T follicular helper cell (primary cell): Measurements from ENCODE around the gene KCNQ4.
A peak's percentile ranks its signal among the peaks of the same experiment; 100 is the strongest.

Experiments
- DNase-seq: peaks from one replicate; pipeline ENCODE4 v3.0.0-alpha.2; 2020; ENCODE audit warnings: low read depth

The KCNQ4 gene

DNA sequence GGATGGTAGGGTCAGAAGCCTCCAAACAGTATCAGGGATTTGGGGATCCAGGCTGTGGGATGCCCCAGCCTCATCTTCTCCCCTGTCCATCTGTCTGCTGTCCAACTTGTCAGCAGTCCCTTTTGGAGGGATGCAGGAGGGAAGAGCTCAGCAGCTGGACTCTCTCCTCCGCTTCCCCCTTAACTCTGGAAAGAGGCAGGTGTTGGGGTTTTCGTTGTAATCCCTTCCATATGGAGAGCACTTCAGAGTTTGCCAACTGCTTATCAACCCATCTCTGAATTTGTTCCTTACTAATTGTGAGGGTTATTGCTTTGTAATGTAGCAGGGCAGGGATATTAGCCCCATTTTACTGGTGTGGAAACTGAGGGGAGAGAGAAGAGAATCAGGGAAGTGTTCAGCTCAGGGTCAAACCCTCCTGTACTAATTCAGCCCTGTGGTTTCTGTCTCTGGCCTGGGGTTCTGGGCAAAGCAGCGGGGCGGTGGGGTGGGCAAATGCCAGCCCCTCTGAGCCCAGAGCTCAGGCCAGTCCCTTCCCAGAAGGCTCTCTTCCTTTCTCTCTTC lies 75.3 kb downstream of the KCNQ4 start:
- DNase-seq = no peak

DNA sequence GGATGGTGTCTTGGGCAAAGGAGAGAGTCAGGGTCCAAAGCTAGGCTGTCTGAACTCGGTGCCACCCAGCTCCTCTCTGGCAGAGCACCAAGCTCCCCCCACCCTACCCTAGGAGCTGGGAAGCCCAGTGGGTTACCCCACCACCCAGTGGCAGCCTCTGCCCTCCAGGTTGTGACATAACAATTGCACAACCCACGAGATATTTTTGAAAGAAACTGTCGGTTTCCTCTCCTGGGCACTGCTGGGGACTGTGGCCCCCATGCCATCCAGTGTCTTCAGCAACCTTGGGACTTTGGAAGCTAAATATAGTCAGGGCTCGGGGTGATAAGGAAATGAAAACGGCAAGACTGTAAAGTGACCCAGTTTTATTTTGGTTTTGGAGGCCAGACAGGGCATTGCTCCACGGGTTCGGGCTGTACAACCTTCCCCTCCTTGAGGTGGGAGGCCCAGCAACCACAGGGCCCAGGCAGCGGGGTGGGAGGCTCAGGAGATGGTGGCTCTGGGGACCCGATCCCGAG lies 77.2 kb downstream of the KCNQ4 start:
- no peak for DNase-seq

DNA sequence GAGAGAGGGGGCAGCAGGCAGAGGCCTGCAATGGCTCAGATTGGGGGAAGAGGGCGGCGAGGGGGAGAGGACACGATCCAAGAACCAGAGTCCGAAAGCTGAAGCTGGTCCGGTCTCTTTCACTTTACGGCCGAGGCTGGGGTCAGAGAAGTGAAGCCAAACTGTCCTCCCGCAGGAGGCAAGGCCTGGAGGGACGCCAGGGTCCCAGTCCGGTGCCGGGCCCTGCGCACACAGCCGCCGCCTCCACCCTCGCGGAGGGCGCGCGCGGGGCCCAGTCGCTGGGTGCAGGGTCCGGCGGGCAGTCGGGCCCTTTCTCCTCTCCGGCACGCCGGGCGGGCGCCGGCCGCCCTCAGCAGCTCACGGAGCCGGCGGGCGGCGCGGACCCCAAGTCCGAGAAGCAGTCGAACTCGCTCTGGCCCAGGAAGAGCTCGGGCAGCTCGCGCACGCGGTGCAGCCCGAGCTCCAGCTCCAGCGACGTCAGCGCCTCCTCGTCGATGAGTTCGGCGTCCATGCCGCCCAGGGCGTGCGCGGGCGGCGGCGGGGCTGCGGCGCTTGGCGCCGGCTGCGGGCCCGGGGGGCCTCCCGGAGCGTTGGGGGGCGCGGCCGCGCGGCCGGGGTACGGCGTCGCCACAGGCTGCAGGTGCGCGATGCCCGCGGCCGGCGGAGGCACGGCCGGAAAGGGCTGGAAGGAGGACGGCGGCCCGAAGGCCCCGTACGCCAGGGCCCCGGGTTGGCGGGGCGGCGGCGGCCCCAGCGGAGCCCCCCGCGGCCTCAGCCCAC lies 77.8 kb downstream of the KCNQ4 start:
- DNase-seq = peak; percentile 12

DNA sequence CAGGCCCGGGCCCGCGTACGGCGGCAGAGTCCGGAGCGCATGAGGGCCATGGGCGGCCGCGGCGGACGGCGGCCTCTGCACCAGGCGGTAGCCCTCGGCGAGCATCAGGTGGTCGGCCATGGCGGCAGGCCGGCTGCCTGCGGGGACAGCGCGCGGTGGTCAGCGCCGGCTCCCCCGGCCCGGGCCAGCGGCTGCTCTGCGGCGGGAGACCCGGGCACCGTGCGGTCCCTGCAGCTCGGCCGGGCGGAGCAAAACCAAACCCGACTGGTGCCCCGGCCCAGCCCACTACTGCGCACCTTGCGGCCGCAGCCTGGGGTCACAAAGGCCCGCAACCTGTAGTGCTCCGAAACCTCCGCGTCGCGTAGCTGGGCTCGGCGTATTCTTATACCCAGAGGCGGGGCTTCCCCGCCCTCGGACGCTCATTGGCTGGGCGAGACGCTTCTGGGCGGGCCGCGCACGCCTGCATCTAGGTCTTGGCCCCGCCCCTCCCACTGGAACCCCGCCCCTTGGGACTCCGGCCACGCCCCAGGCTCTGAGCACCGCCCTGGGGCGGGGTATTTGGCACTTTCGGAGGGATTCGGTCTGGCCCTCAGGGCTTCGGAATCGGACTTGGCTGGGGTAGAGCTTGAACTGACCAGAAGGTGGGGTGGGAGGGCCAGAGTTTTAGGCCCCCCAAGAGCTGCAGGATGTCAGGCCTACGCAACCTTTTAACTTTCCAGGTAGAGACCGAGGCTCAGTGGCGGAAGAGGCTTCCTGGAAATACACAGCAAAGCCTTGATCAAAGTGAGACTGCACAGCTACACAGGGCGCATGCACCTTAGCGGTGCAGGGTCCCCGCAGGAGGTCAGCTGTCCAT lies 78.6 kb downstream of the KCNQ4 start, which contains the start of gene CITED4:
TSS of gene CITED4 (minus strand) at position 356 of the 856 bp plus-strand sequence. CDS start at position 120, 236 bp downstream.
- peak; percentile 94 for DNase-seq

DNA sequence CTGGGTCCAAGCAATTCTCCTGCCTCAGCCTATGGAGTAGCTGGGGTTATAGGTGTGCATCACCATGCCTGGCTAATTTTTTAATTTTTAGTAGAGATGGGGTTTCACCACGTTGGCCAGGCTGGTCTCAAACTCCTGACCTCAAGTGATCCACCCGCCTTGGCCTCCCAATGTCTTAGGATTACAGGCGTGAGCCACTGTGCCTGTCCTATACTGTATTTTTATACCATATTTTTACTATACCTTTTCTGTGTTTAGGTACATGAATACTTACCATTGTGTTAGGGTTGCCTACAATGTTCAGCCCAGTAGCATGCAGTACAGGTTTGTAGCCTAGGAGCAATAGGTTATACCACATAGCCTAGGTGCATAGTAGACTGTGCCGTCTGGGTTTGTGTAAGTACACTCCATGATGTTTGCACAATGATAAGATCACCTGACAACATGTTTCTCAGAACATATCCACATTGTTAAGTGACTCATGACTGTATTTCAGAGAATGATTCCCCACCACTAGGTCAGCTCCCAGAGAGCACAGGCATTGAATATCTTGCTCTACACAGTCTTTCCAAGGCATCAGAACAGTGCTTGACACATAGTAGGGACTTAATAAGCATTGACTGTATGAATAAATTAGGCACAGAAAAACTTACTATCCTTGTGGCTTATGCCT lies 84.6 kb downstream of the KCNQ4 start:
- DNase-seq = no peak

DNA sequence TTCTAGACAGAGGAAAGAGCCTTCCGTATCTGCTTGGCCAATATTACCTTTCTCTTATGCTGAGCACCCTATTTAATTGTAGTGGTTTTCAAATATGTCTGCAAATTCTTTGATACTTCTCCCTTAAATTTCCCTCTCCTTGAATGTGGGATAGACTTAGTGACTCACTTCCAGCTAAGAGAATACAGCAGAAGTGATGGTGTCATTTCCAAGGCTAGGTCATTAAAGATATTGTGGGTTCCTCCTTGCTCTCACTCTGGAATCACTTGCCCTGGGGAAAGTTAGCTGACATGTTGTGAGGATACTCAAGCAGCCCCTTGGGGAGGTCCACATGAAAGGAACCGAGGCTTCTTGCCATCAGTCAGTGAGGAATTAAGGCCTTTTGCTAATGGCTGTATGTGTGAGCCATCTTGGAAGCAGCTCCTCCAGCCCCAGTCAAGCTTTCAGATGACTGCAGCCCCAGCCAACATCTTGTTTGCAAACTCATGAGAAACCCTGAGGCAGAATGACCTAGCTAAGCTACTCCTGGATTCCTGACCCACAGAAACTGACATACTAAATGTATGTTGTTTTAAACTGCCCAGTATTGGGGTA lies 86.6 kb downstream of the KCNQ4 start:
- DNase-seq = no peak

DNA sequence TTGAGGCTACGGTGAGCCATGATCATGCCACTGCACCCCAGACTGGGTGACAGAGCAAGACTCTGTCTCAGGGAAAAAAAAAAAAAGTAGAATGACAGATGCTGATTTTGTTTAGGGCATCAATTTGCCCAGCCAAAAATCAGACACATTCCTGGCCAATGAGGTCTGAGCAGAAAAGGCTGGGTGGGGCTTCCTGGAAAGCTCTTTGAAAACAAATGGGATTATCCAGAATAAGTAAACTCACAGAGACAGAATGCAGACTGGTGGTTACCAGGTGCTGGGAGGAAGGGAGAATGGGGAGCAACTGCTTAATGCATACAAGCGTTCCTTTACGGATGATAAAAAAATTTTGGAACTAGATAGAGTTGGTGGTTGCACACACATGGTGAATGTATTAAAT lies 88.7 kb downstream of the KCNQ4 start:
- no peak for DNase-seq

DNA sequence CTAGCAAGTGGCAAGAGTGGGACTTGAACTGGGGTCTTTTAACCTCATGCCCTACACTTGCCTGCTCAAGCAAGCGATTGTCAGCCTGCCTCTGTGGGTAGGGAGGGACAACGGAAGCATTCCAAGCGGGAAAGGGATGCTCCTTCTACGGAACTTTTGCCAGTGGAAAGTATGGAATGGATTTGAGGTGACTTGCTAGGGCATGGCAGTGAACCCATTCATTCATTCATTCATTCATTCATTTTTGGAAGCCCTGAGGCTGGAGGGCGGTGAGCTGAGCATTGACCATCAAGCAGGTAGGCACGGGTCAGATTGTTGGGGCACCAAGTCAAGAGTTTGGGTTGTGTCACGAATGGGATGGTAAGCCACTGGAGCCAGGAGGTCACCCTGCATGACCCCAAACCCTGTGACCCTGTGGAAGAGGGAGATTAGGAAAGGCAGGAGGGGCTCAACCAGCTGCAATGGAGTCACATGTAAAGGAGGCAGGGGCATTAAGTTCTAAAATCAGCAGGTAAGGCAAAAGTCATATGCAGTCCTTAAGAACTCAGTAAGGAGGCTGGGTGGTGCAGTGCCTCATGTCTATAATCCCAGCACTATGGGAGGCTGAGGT lies 90.4 kb downstream of the KCNQ4 start:
- DNase-seq = no peak

DNA sequence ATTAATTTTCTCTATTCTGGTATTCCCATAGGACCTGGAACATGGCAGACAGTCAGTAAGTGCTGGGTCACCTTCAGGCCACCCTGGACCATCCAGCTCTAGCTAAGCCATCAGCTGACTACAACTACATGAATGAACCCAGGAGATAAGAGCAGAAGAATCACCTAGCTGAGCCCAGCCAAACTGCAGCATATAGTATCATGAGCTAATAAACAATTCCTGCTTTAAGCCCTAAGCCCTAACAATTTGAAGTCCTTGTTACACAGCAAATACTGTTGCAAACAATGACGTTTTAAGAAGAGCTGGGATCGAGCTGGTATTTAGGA lies 92.8 kb downstream of the KCNQ4 start:
- no peak for DNase-seq

DNA sequence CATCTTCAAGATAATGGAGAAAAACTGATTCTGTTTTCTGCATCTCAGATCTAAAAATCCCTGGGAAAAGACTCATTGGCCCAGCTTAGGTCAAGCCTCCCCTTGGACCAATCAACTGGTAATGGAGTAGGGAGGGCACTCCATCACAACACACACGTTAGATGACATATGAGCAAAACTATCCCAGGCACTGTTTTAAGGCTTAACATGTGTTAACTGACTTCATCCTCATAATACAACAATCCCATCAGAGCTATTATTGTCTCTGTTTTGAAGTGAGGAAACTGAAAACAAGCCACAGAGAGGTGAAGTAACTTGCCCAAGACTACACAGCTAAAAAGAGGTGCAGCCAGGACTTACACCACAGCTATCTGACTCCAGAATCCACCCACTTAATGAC lies 93.3 kb downstream of the KCNQ4 start:
- DNase-seq = no peak

DNA sequence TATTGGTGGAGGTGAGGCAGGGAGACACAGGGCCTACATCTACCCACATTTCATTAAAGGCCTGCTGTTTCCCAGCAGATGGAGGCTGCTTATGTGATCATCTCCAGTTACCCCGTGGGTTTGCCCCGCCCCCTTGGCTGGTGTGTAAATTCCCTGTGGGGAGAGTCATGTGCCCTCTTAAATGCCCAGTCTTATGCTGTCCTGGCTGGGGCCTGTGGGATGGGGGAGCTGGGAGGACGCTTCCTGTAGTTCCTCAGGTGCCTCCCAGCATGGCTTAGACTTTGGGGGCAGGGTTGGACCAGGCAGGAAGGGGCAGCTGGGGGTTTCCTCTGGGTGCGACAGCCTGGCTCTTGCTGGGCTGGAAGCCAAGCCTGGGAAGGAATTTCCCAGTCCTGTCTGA lies 94.1 kb downstream of the KCNQ4 start:
- DNase-seq = no peak

DNA sequence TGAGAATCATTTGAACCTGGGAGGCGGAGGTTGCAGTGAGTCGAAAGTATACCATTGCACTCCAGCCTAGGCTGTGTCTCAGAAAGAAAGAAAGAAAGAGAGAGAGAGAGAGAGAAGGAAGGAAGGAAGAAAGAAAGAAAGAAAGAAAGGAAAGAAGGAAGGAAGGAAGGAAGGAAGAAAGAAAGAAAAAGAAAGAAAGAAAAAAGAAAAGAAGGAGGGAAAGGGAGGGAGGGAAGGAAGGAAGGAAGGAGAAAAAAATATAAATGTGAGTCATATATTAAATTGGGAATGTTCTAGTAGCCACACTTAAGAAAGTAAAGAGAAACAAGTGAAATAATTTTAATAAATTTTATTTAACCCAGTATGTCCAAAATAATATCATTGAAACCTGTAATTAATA lies 95.3 kb downstream of the KCNQ4 start:
- DNase-seq = no peak

DNA sequence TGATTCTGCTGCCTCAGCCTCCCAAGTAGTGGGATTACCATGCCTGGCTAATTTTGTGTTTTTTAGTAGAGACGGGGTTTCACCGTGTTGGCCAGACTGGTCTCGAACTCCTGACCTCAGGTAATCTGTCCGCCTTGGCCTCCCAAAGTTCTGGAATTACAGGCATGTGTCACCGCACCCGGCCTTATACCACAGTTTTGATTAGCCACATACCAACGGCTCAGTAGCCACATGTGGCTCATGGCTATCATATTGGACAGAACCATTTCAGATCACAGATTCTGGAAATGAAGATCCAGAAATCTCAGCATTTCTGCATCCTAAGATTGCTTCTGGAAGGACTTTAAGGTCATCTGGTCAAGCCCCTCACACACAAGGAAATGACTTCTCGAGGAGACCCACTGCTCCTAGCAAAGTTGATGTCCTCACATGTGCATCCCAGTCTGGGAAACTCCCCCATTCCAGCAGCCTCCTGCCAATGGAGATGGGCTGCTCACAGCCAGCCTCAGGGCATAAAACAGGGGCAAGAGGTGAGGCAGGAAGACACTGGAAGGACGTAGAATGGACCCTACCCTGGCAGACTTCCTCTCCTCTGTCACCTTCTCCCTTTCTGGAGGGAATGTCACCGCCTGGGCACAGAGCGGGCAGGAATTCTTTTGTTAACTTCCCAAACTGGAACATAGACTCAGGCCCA lies 96.0 kb downstream of the KCNQ4 start:
- DNase-seq = no peak

DNA sequence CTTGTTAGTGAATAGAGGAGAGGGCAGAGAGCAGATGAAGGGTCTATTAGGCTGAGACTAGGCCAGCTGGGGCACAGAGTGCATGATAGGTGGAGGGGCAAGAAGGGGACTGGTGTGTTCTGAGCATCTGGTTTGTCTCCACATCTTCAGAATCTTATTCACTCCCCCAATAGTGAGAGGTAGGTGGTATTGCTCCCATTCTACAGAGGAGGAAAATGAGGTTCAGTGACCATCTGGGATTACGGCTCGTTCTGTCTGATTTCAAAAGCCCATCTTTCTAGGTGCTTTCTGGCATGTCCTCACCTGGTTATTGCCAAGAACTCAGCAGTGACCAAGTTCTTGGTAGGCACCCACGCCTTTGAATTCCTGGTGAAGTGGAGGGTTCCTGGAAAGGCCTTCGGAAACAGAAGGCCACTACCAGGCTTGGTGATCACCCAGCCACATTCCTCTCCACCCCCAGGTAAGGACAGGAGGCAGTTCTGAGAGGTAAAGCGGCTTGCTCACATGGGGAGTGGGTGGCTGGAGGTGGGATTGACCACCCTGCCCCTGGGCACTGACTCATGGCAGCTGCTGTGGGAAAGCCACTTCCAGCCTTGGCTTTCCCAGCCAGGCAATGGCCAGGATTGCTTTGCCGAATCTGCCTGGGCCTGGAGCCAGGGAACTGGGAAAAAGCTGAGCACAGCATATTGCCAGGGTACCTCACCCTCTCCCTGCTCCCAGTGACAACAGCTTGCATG lies 97.4 kb downstream of the KCNQ4 start:
- DNase-seq = no peak

DNA sequence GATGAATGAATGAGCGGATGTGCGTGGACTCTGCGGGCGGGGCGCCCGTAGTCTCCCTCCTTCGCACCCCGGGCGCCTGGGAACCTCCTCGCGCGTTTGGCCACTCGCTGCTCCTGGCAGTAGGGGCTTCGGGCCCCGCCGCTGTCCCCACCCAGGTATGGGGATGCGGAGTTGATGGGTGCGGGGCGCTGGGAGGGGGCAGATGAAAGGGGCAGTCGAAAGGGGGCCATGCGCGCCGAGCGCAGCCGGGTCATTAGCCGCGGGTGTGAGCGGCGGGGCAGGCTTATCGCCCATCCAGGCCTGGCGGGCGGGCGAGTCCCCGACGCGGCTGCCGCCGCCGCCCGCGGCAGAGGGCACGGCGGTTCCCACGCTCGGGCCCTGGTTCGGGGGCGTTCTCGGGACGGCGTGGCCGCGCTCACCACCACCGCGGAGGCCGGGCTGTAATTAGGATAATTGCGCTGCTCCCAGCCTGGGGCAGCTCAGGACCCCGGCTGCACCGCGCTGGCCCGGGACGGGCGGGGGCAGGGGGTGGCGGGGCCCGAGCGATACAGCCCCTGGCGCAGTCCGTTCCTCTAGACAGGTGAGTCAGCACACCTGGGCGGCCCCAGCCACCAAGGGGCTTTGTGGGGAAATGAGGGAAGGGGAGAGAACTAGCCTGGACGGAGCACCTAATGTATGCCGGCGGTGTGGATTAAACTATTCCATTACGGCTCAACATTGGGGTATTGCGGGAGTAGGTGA lies 100.6 kb downstream of the KCNQ4 start:
- DNase-seq = no peak

DNA sequence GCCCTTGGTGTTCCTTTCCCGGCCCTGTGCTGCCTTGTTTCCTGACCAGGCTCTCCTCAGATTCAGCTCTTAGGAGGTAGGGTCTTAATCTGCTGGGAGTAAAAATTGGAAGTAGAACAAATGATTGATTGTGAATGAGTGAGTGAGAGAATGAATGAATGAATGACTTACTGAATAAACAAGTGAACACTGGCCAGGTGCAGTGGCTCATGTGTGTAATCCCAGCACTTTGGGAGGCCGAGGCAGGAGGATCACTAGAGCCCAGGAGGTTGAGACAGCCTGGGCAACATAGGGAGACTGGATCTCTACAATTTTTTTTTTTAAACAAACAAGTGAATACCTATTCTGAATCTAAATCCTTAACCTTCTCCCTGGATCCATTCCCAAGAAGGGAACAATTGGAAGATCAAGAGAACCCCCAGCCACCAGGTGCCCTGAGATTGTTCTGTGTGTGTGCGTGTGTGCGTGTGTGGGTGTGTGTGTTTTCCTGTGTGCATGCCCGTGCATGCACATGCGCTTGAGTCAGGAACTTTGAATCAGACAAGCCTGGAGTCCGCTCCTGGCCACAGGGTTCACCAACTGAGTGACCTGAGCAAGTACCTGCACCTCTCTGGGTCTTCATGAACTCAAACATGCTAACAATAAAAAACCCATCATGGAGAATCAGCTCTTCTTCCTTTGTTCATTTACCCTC lies 102.9 kb downstream of the KCNQ4 start:
- DNase-seq = no peak

DNA sequence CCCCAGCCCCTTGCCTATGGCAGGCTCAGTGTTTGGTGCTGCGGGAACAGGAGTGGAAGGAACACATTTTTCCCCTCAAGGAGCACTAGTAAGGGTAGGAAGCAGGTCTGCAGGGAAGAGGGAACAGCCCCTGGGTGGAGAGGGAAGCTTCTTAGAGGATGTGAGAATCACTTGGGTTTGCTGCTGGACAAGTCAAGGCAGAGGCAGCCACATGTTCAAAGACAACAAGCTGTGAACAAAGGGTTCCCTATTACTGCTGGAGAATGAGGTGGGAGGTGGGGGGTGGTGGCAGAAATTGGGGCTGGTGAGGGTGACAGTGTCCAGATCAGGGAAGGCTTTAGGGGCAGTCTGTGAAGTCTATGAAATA lies 103.4 kb downstream of the KCNQ4 start:
- DNase-seq = no peak

DNA sequence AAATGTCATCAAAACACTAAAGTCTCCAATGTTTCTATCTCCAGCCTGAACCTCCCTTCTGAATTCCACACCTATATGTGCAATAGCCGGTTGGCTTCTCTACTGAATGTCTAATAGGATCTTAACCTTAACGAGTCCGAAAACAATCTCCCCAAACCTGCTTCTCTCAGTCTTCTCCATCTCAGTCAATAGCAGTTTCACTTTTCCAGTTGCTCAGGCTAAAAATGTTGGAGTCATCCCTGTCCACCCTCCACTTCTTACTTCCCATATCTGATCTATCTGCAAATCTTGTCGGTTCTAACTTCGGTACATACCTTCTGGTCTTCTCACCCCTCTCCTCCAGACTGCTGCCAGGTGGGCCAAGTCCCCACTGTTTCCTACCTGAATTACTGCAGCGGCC lies 104.1 kb downstream of the KCNQ4 start:
- DNase-seq = no peak
